Hematopoietic multipotent progenitor cell treated with erythropoietin and hydrocortisone succinate and interleukin-3 and kit ligand, for 15 days (in vitro differentiated cells): Measurements from ENCODE around the gene MED29.

Experiments
- DNase-seq: peaks from one replicate; pipeline ENCODE4 v3.0.0-alpha.2; 2015; ENCODE audit warnings: low spot score

MED29 gene

GRCh38 chr19:39411081-39411831 is 20.1 kb downstream of the MED29 start:
- no peak for DNase-seq

GRCh38 chr19:39411832-39412099 is 20.6 kb downstream of the MED29 start:
- DNase-seq: peak; percentile 93

- DNase-seq: peak; percentile 95
Measured at GRCh38 chr19:39412100-39412866, 21.1 kb downstream of the MED29 start, which contains the start of gene PLEKHG2. PLEKHG2 (plus strand) TSS chr19:39412669; CDS start chr19:39414087, 1,418 bp downstream.

- DNase-seq: no peak
Measured at GRCh38 chr19:39412867-39413271, 21.7 kb downstream of the MED29 start.

GRCh38 chr19:39413272-39413910 is 22.2 kb downstream of the MED29 start:
- DNase-seq: no peak

GRCh38 chr19:39413911-39414608 is 22.9 kb downstream of the MED29 start:
- no peak for DNase-seq

GRCh38 chr19:39415111-39416046 is 24.2 kb downstream of the MED29 start:
- no peak for DNase-seq

- no peak for DNase-seq
Measured at GRCh38 chr19:39416152-39417120, 25.3 kb downstream of the MED29 start.

- DNase-seq: no peak
Measured at GRCh38 chr19:39417463-39418181, 26.4 kb downstream of the MED29 start.

- no peak for DNase-seq
Measured at GRCh38 chr19:39419003-39419402, 27.8 kb downstream of the MED29 start.

GRCh38 chr19:39420769-39421168 is 29.6 kb downstream of the MED29 start:
- DNase-seq: no peak

- DNase-seq: no peak
Measured at GRCh38 chr19:39422020-39422419, 30.8 kb downstream of the MED29 start.

- DNase-seq: no peak
Measured at GRCh38 chr19:39423258-39424086, 32.3 kb downstream of the MED29 start.

GRCh38 chr19:39424934-39425333 is 33.8 kb downstream of the MED29 start:
- no peak for DNase-seq

- no peak for DNase-seq
Measured at GRCh38 chr19:39425744-39426143, 34.6 kb downstream of the MED29 start.

- DNase-seq: no peak
Measured at GRCh38 chr19:39426170-39426569, 35.0 kb downstream of the MED29 start.

GRCh38 chr19:39427707-39428106 is 36.5 kb downstream of the MED29 start:
- no peak for DNase-seq

GRCh38 chr19:39428283-39429112 is 37.3 kb downstream of the MED29 start:
- no peak for DNase-seq
